Fibroblast of the conjunctiva (primary cell): Measurements from ENCODE around the gene BTBD9.

Experiments used
- DNase-seq: peaks from one replicate; pipeline ENCODE4 v3.0.0-alpha.2; 2010; ENCODE audit warnings: low read depth

The BTBD9 gene

GRCh38 chr6:38554700-38555413 lies 84.9 kb downstream of the BTBD9 start:
- DNase-seq, result peak; percentile 9

- no peak for DNase-seq
Observed at GRCh38 chr6:38554014-38554413, 85.7 kb downstream of the BTBD9 start.

- DNase-seq, result no peak
Observed at GRCh38 chr6:38552121-38552520, 87.6 kb downstream of the BTBD9 start.

- no peak for DNase-seq
Observed at GRCh38 chr6:38549795-38550194, 89.9 kb downstream of the BTBD9 start.

GRCh38 chr6:38549180-38549579 lies 90.5 kb downstream of the BTBD9 start:
- DNase-seq, result no peak

- no peak for DNase-seq
Observed at GRCh38 chr6:38543022-38543421, 96.7 kb downstream of the BTBD9 start.

GRCh38 chr6:38542031-38542430 lies 97.7 kb downstream of the BTBD9 start:
- DNase-seq, result no peak

GRCh38 chr6:38533064-38533463 lies 106.7 kb downstream of the BTBD9 start:
- no peak for DNase-seq

GRCh38 chr6:38531134-38531533 lies 108.6 kb downstream of the BTBD9 start:
- no peak for DNase-seq

- no peak for DNase-seq
Observed at GRCh38 chr6:38528196-38528965, 111.3 kb downstream of the BTBD9 start.

GRCh38 chr6:38527371-38527770 lies 112.4 kb downstream of the BTBD9 start:
- no peak for DNase-seq

GRCh38 chr6:38525888-38526287 lies 113.8 kb downstream of the BTBD9 start:
- DNase-seq, result no peak

GRCh38 chr6:38524436-38525145 lies 115.1 kb downstream of the BTBD9 start:
- no peak for DNase-seq

GRCh38 chr6:38522322-38522721 lies 117.4 kb downstream of the BTBD9 start:
- DNase-seq, result peak; percentile 23

- DNase-seq, result no peak
Observed at GRCh38 chr6:38518511-38519304, 121.0 kb downstream of the BTBD9 start.

GRCh38 chr6:38517005-38517404 lies 122.7 kb downstream of the BTBD9 start:
- DNase-seq, result no peak

- DNase-seq, result no peak
Observed at GRCh38 chr6:38514399-38514798, 125.3 kb downstream of the BTBD9 start.

- no peak for DNase-seq
Observed at GRCh38 chr6:38512211-38512610, 127.5 kb downstream of the BTBD9 start.

- DNase-seq, result no peak
Observed at GRCh38 chr6:38510205-38510604, 129.5 kb downstream of the BTBD9 start.

- peak; percentile 27 for DNase-seq
Observed at GRCh38 chr6:38509713-38510112, 130.0 kb downstream of the BTBD9 start.

GRCh38 chr6:38508894-38509293 lies 130.8 kb downstream of the BTBD9 start:
- peak; percentile 20 for DNase-seq

GRCh38 chr6:38508286-38508685 lies 131.4 kb downstream of the BTBD9 start:
- no peak for DNase-seq
